LNCAP (cell line): ENCODE data around the gene AKAP11.

ENCODE experiments used
- TF ChIP-seq, protein P1 (sequence below): fragments of 450-650 bp; IDR thresholded peaks from 2 replicates; pipeline ENCODE4 v1.5.1; 2017; ENCODE audit warnings: mild to moderate bottlenecking

AKAP11 gene

DNA sequence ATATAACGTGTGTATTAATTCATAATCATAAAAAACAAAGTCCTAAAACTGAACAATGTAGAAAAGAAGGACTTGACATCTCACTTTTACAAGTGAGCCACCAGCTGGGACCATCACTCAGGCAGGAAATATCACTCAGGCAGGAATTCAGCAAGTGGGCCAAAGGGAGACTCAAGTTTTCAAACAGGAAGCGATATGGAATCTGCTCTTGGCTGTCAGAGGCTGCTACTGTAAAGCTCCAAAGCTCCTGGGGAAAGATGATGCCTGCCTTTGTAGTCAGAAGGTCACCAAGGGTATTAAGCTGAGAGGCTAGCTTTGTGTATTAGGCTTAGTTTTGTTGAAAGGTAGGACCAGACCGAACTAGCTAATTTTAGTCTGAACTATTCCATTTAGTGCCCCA lies 5.5 kb upstream of the AKAP11 start:
- TF ChIP-seq, protein P1, sequence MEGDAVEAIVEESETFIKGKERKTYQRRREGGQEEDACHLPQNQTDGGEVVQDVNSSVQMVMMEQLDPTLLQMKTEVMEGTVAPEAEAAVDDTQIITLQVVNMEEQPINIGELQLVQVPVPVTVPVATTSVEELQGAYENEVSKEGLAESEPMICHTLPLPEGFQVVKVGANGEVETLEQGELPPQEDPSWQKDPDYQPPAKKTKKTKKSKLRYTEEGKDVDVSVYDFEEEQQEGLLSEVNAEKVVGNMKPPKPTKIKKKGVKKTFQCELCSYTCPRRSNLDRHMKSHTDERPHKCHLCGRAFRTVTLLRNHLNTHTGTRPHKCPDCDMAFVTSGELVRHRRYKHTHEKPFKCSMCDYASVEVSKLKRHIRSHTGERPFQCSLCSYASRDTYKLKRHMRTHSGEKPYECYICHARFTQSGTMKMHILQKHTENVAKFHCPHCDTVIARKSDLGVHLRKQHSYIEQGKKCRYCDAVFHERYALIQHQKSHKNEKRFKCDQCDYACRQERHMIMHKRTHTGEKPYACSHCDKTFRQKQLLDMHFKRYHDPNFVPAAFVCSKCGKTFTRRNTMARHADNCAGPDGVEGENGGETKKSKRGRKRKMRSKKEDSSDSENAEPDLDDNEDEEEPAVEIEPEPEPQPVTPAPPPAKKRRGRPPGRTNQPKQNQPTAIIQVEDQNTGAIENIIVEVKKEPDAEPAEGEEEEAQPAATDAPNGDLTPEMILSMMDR, result no peak

DNA sequence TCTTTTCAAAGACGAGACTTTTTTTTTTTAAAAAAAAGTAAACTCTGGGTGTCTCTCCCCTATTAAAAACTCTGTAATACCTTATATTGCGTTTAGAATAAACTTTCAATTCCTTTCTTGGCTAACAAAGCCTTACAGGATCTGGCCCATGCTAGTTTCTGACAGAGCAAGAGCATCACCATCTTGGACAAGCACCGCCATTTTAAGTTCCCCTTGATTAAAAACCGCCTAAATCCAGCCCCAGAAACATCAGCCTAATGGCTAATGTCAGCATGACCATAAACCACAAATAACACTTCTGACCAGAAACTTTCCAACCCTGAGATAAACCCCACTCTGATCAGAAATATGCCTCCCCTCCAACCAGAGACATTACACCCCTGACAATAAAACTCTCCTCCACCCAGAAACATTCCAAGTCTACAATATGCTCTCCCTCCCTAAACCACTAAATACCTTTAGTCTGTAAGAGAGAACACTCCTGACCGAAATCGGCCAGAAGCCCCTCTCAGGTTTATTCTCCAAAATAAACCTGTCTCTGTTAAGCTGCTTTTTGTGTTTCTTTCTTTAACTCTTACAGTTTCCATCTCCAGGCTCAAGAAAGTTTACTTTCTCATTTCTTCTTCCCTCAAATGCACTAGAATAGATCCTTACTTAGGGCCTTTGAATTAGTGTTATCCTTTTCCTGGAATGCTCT lies 1.6 kb upstream of the AKAP11 start:
- TF ChIP-seq, protein P1, result no peak

DNA sequence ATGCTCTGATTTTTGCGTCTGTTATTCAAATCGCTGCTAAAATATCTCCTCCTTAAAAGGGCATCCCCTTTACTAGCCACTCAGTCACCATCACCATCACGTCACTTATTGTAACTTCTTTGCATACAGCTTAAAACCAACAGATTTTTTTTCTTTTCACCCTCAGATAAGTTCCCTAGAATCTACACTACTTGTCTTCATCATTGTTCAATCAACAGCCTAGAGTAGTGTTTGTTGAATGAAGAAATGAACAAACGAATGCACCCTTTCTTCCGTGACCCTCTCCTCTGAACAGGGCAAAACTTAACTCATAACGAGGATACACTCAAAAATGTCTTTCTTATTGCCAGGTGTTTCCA lies 1.1 kb upstream of the AKAP11 start:
- TF ChIP-seq, protein P1, result no peak

DNA sequence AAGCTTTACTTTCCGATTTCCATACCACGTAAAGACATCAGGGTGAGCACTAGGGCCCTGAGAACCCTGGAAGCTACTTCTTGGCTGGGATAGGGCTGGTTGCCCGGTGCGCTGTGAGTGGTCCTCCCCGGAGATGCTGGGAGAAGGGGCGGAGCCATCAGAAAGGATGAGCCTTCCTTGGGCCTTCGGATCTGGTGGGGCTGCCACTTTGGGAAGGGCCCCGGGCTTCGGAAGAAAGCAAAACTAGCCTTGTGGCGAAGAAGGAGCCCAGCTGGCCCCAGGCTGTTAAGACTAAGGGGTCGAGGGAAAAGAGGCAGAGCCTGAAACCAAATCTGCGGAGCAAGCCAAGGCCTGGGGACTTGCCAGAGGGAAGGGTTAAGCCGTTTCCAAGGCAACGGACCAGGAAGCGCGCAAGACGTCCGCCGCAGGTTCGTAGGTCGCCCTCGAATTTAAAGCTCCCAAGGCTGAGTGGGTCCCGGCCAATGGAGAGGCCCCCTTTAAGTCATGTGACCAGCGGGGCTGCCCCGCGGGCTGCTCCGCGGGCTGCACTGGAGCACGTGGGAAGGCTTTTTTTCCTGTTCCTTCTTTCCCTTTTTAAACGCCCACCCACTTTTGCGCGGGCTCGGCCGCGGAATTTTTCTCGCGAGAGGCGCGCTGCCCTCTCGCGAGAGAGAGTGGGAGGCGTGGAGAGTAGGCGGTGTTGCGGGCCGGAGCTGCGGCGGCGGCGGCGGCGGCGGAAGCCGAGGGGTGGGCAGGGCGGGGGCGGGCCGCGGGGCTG lies 426 bp upstream of the AKAP11 start:
- TF ChIP-seq, protein P1, result no peak

DNA sequence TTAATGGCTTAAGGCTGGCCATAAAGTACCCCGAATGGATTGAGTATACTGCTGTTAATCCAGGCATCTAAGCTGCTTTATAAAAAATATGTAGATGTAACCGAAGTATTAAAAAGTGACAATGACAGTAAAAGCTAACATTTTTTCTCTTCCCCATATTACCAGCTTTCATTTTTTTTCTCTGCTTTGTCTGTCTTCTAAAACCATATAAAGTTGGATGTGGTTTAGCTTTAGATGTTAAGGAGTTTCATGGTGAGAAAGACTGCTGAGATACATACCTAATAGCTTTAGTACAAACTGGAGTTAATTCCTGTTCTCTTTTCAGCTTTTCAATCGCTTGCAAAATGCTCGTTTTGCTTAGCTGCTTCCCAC lies 838 bp downstream of the AKAP11 start:
- TF ChIP-seq, protein P1, result no peak

DNA sequence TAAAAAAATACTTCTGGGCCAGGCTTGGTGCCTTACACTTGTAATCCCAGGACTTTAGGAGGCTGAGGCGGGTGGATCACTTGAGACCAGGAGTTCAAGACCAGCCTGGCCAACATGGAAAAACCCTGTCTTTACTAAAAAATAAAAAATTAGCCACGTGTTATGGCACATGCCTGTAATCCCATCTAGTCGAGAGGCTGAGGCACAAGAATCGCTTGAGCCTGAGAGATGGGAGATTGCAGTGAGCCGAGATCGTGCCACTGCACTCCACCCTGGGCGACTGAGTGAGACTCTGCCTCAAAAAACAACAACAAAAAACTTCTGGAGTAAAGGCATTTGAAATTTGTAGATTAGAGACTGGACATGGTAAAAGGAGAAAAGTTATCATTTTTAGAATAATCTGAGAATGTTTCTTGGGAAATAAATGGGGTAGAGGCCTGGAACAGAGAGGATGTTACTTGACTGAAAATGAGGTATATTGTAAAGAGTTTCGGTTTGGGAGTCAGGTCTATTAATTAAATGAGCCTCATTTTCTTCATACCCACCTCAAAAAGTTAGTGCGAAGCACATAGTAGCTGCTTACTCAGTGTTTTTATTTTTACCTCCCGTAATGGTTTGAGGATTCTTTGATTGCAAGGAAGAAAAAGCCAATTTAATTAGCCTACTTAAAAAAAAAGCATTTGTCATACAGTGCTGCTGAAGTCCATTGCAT lies 2.6 kb downstream of the AKAP11 start:
- TF ChIP-seq, protein P1, result no peak

DNA sequence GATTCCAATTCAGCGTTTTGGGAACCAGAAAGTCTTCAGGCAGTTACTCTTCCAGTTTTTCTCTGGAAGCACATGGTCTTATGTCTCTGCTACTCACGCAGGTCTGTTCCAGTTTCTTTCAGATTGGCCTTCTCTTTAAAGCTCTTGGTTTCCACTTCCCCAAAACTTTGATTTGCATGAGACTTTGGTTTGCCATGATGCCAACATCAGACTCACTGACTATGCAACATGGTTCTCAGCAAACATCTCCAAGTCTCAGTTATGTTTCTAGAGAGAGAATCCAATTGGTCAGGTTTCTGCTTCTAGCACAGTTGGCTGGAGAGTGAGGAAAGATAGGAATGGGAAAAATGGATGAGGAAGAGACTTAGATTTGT lies 3.1 kb downstream of the AKAP11 start:
- TF ChIP-seq, protein P1, result no peak
